ENCODE measurements around the gene PIP5K1B. TPM values are rescaled to one million over a fixed set of nuclear protein-coding genes. Genes with fewer than 3 reads are reported as not detected.

Gene PIP5K1B
- total RNA-seq, 1 experiment from 2014 or later = not detected

DNA sequence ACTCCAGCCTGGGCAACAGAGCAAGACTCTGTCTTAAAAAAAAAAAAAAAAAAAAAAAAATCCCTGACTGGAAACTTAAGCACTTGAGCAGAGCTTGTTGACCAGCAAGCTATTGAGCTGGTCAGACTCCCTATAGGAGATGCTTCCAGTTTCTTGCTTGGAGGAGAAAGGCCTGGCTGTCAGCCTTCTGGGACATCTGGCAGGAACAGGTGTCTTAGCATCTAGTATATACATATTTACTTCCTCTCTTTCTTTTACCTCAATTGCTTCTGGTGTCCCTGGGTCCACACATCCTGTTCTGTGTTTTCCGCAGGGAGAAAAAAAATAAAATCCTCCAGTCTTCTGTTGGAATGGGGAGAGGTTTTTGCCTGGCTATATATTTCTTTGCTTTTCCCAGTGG is 248.7 kb downstream of the PIP5K1B start:
- no peaks in the 10 kb centered on the region for H3K4me1 ChIP-seq (replicated peaks)
- no peak overlapping the region for H3K4me3 ChIP-seq
- H3K9me3 ChIP-seq (replicated peaks) = no peaks in the 10 kb centered on the region
- H3K36me3 ChIP-seq = no peaks in the 10 kb centered on the region
- H3K27me3 ChIP-seq (replicated peaks) = peaks cover 8% of the 10 kb centered on the region; the same call in 1 of the 2 replicates
- no peak overlapping the region for H3K27ac ChIP-seq
- DNase-seq (ENCODE audit: low read depth in 1 of 2, low spot score in 2 of 2) = no peak

DNA sequence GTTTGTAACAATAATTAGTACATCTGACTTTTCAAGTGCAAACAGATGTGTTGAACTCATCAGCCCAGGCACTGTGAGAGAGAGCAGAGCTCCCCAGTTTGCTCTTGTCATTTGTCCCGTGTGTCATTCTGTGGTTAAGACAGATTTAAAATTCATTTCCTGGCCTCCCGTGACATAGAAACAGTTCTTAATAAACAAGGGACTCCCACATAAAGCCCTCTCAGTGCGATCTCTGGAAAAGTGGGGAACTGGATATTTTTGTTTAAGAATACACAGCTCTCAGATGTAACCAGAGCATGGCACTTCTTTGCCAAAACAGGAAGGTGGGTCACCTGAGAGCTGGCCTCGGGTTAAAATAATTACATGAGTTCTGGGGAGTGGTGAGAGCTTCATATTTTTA is 250.3 kb downstream of the PIP5K1B start:
- H3K4me3 ChIP-seq = no peak overlapping the region
- H3K36me3 ChIP-seq = no peaks in the 10 kb centered on the region
- DNase-seq (ENCODE audit: low read depth in 1 of 2, low spot score in 2 of 2) = no peak
- H3K4me1 ChIP-seq (replicated peaks) = no peaks in the 10 kb centered on the region
- 0 out of 2 replicates have a peak, but pooled peaks cover 6% of the 10 kb centered on the region for H3K27me3 ChIP-seq (replicated peaks)
- H3K9me3 ChIP-seq (replicated peaks) = no peaks in the 10 kb centered on the region
- no peak overlapping the region for H3K27ac ChIP-seq

DNA sequence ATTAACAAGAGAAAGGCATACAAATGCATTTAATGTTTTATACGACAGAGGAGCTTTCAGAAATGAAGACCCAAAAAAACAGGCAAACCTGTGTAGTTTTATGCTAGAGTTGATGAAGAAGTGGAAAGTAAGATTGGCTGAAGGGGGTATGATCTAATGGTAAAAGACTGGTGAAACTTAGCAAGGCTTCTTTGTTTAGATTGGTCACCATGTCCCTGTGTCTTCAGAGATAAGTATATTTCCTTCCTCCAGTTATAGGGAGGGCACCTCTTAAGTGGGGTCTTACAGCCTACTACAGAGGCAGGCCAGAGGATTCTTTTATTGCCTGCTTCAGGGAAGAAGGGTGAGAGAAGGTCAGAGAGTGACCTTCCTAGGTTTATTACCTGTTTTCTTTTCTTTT is 252.4 kb downstream of the PIP5K1B start:
- H3K9me3 ChIP-seq (replicated peaks) = no peaks in the 10 kb centered on the region
- H3K27ac ChIP-seq = no peak overlapping the region
- H3K36me3 ChIP-seq = no peaks in the 10 kb centered on the region
- H3K4me3 ChIP-seq = no peak overlapping the region
- DNase-seq (ENCODE audit: low read depth in 1 of 2, low spot score in 2 of 2) = no peak
- no peaks in the 10 kb centered on the region for H3K4me1 ChIP-seq (replicated peaks)
- H3K27me3 ChIP-seq (replicated peaks) = 0 out of 2 replicates have a peak, but pooled peaks cover 6% of the 10 kb centered on the region

GRCh38 chr9:68961587-68961986 is 256.5 kb downstream of the PIP5K1B start:
- Histone ChIP-seq H3K4me1 (replicated peaks) (no peaks in the 10 kb centered on the region), H3K4me3 (no peak overlapping the region), H3K36me3 (no peaks in the 10 kb centered on the region), H3K27me3 (replicated peaks) (no peaks in the 10 kb centered on the region), H3K27ac (no peak overlapping the region), H3K9me3 (replicated peaks) (no peaks in the 10 kb centered on the region)
- DNase-seq (ENCODE audit: low read depth in 1 of 2, low spot score in 2 of 2) = no peak

DNA sequence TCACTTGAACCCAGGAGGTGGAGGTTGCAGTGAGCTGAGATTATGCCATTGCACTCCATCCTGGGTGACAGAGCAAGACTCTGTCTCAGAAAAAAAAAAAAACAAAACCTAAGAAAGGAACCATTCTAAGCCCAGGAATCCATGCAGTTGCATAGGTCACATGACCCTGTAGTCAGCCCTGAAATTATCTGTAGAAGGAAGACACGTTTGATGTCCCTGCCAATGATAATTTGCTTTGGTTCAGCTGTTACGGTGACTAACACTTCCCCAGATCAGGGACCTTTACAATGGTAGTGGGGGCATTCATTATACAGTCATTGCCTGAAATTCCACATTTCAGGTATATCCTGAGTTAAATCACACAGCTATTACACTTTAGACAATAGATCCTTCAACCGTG is 258.4 kb downstream of the PIP5K1B start:
- no peaks in the 10 kb centered on the region for H3K27me3 ChIP-seq (replicated peaks)
- no peak overlapping the region for H3K4me3 ChIP-seq
- no peaks in the 10 kb centered on the region for H3K4me1 ChIP-seq (replicated peaks)
- no peak for DNase-seq (ENCODE audit: low read depth in 1 of 2, low spot score in 2 of 2)
- H3K27ac ChIP-seq = no peak overlapping the region
- H3K9me3 ChIP-seq (replicated peaks) = no peaks in the 10 kb centered on the region
- H3K36me3 ChIP-seq = no peaks in the 10 kb centered on the region

DNA sequence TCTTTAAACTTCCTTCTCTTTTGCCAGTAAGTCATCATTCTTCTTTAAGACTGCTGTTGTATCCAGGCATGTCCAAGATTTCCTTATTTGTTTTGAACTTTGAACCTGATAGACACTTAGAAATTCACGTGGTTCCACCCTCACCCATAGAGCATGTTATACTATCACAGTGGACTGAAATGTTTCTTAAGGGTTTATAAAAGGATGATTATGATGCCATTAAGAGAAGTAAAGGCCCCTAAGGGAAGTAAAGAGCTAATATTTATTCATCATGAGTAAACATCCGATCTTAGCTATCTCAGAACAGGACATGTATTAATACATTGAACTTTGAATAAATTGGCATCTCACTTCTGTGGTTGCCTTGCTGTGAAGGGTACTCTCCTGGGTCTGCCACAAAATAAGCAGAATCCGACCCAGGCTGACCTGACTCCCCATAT is 259.1 kb downstream of the PIP5K1B start:
- H3K36me3 ChIP-seq = no peaks in the 10 kb centered on the region
- H3K9me3 ChIP-seq (replicated peaks) = no peaks in the 10 kb centered on the region
- H3K4me3 ChIP-seq = no peak overlapping the region
- DNase-seq (ENCODE audit: low read depth in 1 of 2, low spot score in 2 of 2) = no peak
- H3K4me1 ChIP-seq (replicated peaks) = no peaks in the 10 kb centered on the region
- no peaks in the 10 kb centered on the region for H3K27me3 ChIP-seq (replicated peaks)
- H3K27ac ChIP-seq = no peak overlapping the region

DNA sequence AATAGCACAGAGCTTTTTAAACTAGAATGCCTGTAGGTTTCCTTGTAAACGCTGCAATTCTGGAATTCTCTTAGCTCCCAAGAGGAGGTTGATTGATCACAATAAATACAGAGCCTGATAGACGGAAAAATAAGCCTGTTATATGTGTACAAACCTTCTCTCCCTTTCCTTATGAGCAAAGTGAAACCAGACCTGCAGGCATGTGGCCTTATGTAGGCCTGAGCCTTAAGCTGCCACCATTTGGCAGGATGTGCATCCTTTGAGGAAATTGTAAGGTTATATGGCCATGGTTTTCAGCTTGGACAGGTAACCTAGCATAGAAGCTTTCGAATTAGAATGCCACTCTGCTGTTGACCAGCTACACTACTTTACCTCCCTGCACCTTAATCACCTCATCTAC is 259.7 kb downstream of the PIP5K1B start:
- H3K9me3 ChIP-seq (replicated peaks) = no peaks in the 10 kb centered on the region
- H3K27ac ChIP-seq = no peak overlapping the region
- H3K4me3 ChIP-seq = no peak overlapping the region
- no peaks in the 10 kb centered on the region for H3K27me3 ChIP-seq (replicated peaks)
- no peak for DNase-seq (ENCODE audit: low read depth in 1 of 2, low spot score in 2 of 2)
- no peaks in the 10 kb centered on the region for H3K36me3 ChIP-seq
- H3K4me1 ChIP-seq (replicated peaks) = no peaks in the 10 kb centered on the region

DNA sequence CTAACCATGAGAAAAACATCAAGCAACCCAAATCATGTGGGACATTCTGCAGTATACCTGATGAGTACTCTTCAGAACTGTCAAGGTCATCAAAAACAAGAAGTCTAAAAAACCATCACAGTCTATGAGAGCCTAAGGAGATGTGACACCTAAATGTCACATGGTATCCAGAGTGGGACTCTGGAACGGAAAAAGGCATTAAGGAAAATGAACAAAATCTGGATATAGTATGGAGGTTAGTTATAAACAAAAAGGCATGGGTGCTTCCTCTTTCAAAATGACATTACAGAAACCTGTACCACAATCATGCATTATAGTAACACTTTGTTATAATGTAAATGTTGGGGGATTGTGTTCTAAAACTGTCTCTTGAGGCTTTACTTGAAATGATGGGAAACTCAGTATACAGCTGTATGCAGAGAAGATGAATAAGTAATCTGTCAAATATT is 261.5 kb downstream of the PIP5K1B start:
- DNase-seq (ENCODE audit: low read depth in 1 of 2, low spot score in 2 of 2) = no peak
- Histone ChIP-seq H3K4me3 (no peak overlapping the region), H3K27me3 (replicated peaks) (no peaks in the 10 kb centered on the region), H3K27ac (no peak overlapping the region), H3K36me3 (no peaks in the 10 kb centered on the region), H3K9me3 (replicated peaks) (no peaks in the 10 kb centered on the region), H3K4me1 (replicated peaks) (no peaks in the 10 kb centered on the region)

- no peak overlapping the region for H3K4me3 ChIP-seq
- no peaks in the 10 kb centered on the region for H3K36me3 ChIP-seq
- no peak for DNase-seq (ENCODE audit: low read depth in 1 of 2, low spot score in 2 of 2)
- no peaks in the 10 kb centered on the region for H3K27me3 ChIP-seq (replicated peaks)
- H3K27ac ChIP-seq = no peak overlapping the region
- no peaks in the 10 kb centered on the region for H3K4me1 ChIP-seq (replicated peaks)
- H3K9me3 ChIP-seq (replicated peaks) = no peaks in the 10 kb centered on the region
Observed at GRCh38 chr9:68967800-68968199, 262.8 kb downstream of the PIP5K1B start.

GRCh38 chr9:68969538-68969937 is 264.5 kb downstream of the PIP5K1B start:
- Histone ChIP-seq H3K27ac (no peak overlapping the region), H3K27me3 (replicated peaks) (no peaks in the 10 kb centered on the region), H3K9me3 (replicated peaks) (no peaks in the 10 kb centered on the region), H3K4me1 (replicated peaks) (no peaks in the 10 kb centered on the region), H3K4me3 (no peak overlapping the region), H3K36me3 (no peaks in the 10 kb centered on the region)
- no peak for DNase-seq (ENCODE audit: low read depth in 1 of 2, low spot score in 2 of 2)

DNA sequence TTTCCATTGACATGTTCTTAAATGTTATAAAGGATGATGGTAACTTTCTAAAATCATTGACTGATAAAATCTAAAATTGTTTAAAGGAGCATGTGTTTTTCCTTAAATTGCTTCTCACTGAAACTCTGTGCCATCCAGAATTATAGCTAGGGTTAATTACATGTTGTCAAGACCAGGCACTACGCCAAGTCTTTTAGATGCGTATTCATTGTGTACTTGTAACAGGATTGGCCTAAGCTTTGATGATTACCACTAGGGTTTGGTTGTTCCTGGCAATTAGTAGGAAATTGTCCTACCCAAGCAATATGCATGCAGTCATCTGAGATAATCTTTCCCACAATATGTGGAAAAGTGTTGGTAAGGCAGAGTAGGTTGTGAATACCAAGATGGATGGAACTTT is 265.1 kb downstream of the PIP5K1B start:
- Histone ChIP-seq H3K36me3 (no peaks in the 10 kb centered on the region), H3K4me3 (no peak overlapping the region), H3K27ac (no peak overlapping the region), H3K9me3 (replicated peaks) (no peaks in the 10 kb centered on the region), H3K4me1 (replicated peaks) (no peaks in the 10 kb centered on the region), H3K27me3 (replicated peaks) (no peaks in the 10 kb centered on the region)
- no peak for DNase-seq (ENCODE audit: low read depth in 1 of 2, low spot score in 2 of 2)

- DNase-seq (ENCODE audit: low read depth in 1 of 2, low spot score in 2 of 2) = no peak
- Histone ChIP-seq H3K9me3 (replicated peaks) (no peaks in the 10 kb centered on the region), H3K36me3 (no peaks in the 10 kb centered on the region), H3K27ac (no peak overlapping the region), H3K4me3 (no peak overlapping the region), H3K4me1 (replicated peaks) (no peaks in the 10 kb centered on the region), H3K27me3 (replicated peaks) (no peaks in the 10 kb centered on the region)
Observed at GRCh38 chr9:68973619-68974018, 268.6 kb downstream of the PIP5K1B start.

- H3K27ac ChIP-seq = no peak overlapping the region
- no peaks in the 10 kb centered on the region for H3K36me3 ChIP-seq
- H3K27me3 ChIP-seq (replicated peaks) = no peaks in the 10 kb centered on the region
- no peak for DNase-seq (ENCODE audit: low read depth in 1 of 2, low spot score in 2 of 2)
- no peaks in the 10 kb centered on the region for H3K9me3 ChIP-seq (replicated peaks)
- no peak overlapping the region for H3K4me3 ChIP-seq
- H3K4me1 ChIP-seq (replicated peaks) = no peaks in the 10 kb centered on the region
Observed at GRCh38 chr9:68974431-68974830, 269.4 kb downstream of the PIP5K1B start.

GRCh38 chr9:68974901-68975300 is 269.9 kb downstream of the PIP5K1B start:
- Histone ChIP-seq H3K27me3 (replicated peaks) (no peaks in the 10 kb centered on the region), H3K4me3 (no peak overlapping the region), H3K36me3 (no peaks in the 10 kb centered on the region), H3K27ac (no peak overlapping the region), H3K4me1 (replicated peaks) (no peaks in the 10 kb centered on the region), H3K9me3 (replicated peaks) (no peaks in the 10 kb centered on the region)
- DNase-seq (ENCODE audit: low read depth in 1 of 2, low spot score in 2 of 2) = no peak

DNA sequence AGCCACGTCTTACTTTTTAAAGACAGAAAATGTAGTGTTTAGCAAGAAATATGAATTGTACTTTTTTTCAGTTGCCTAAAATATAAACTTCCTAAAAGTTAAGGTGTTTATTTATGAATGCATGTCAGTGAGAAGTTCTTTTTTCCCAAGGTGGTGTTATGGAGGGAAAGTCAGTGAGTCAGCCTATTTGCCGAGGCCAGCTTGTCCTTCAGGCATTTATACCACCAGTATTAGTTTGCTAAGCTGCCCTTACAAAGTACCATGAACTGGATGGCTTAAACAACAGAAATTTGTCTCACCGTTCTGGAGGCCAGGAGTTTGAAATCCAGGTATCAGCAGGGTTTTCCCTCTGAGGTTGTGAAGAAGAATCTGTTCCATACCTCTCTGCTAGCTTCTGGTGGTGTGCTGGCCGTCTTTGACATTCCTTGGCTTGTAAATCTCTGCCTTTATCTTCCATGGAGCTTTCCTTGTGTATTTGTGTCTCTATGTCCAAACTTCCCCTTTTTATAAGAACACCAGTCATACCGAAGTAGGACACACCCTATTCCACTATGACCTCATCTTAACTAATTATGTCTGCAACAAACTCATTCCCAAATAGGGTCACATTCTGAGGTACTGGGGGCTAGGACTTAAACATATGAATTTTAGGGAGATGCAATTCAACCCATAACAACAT is 270.5 kb downstream of the PIP5K1B start:
- no peaks in the 10 kb centered on the region for H3K27me3 ChIP-seq (replicated peaks)
- H3K9me3 ChIP-seq (replicated peaks) = no peaks in the 10 kb centered on the region
- no peaks in the 10 kb centered on the region for H3K4me1 ChIP-seq (replicated peaks)
- H3K4me3 ChIP-seq = no peak overlapping the region
- no peak for DNase-seq (ENCODE audit: low read depth in 1 of 2, low spot score in 2 of 2)
- H3K36me3 ChIP-seq = no peaks in the 10 kb centered on the region
- no peak overlapping the region for H3K27ac ChIP-seq
